Activated CD4-positive, alpha-beta T cell treated with anti-CD3 and anti-CD28 coated beads, Interleukin-2, amount 50 U/mL, for 1 hour (primary cell): ENCODE data around the gene CLDN10.
"Not testable (repeated sequence)": the region's sequence is repeated elsewhere in the genome, so short reads cannot be mapped to it uniquely, and the experiment has no call there.

ENCODE experiments used
- DNase-seq: peaks from one replicate; pipeline ENCODE4 v3.0.0-alpha.2; 2020

CLDN10 gene

GRCh38 chr13:95552539-95553441, at the start of gene CLDN10:
Gene CLDN10 (plus strand): TSS chr13:95552720. CDS start chr13:95552754, 34 bp downstream.
- no peak for DNase-seq

- DNase-seq = no peak
These were observed 48.9 kb upstream of the CLDN10 start for GRCh38 chr13:95503662-95504061.

GRCh38 chr13:95505265-95505664, 47.3 kb upstream of the CLDN10 start:
- no peak for DNase-seq

GRCh38 chr13:95505986-95506385, 46.5 kb upstream of the CLDN10 start:
- no peak for DNase-seq

GRCh38 chr13:95507991-95508390, 44.5 kb upstream of the CLDN10 start:
- no peak for DNase-seq

- no peak for DNase-seq
These were observed 43.5 kb upstream of the CLDN10 start for GRCh38 chr13:95508996-95509395.

- no peak for DNase-seq
These were observed 42.8 kb upstream of the CLDN10 start for GRCh38 chr13:95509521-95510310.

- no peak for DNase-seq
These were observed 41.6 kb upstream of the CLDN10 start for GRCh38 chr13:95510950-95511349.

GRCh38 chr13:95512424-95512823, 40.1 kb upstream of the CLDN10 start:
- no peak for DNase-seq

GRCh38 chr13:95512957-95513356, 39.6 kb upstream of the CLDN10 start:
- no peak for DNase-seq

GRCh38 chr13:95515606-95516005, 36.9 kb upstream of the CLDN10 start:
- not testable (repeated sequence) for DNase-seq

- no peak for DNase-seq
These were observed 36.5 kb upstream of the CLDN10 start for GRCh38 chr13:95516021-95516420.

GRCh38 chr13:95516492-95516891, 36.0 kb upstream of the CLDN10 start:
- no peak for DNase-seq

GRCh38 chr13:95523598-95523997, 28.9 kb upstream of the CLDN10 start:
- no peak for DNase-seq

- no peak for DNase-seq
These were observed 28.1 kb upstream of the CLDN10 start for GRCh38 chr13:95524264-95524901.

- no peak for DNase-seq
These were observed 24.6 kb upstream of the CLDN10 start for GRCh38 chr13:95527955-95528354.

GRCh38 chr13:95530178-95530577, 22.3 kb upstream of the CLDN10 start:
- DNase-seq = no peak

- no peak for DNase-seq
These were observed 18.9 kb upstream of the CLDN10 start for GRCh38 chr13:95533545-95534160.

GRCh38 chr13:95535243-95535642, 17.3 kb upstream of the CLDN10 start:
- no peak for DNase-seq

- DNase-seq = no peak
These were observed 15.8 kb upstream of the CLDN10 start for GRCh38 chr13:95536632-95537241.

- no peak for DNase-seq
These were observed 11.6 kb upstream of the CLDN10 start for GRCh38 chr13:95540888-95541287.

- DNase-seq = no peak
These were observed 11.2 kb upstream of the CLDN10 start for GRCh38 chr13:95541308-95541707.
